C4-2B (cell line): ENCODE measurements around the gene DRC1.

ENCODE experiments used
- ZFX ChIP-seq: fragments of 450-650 bp; IDR thresholded peaks from 2 replicates; pipeline ENCODE4 v1.6.1; 2017
- TF ChIP-seq, protein P1 (sequence below): fragments of 450-650 bp; conservative IDR thresholded peaks from 2 replicates; pipeline ENCODE4 v1.5.1; 2017; ENCODE audit warnings: mild to moderate bottlenecking

DNA sequence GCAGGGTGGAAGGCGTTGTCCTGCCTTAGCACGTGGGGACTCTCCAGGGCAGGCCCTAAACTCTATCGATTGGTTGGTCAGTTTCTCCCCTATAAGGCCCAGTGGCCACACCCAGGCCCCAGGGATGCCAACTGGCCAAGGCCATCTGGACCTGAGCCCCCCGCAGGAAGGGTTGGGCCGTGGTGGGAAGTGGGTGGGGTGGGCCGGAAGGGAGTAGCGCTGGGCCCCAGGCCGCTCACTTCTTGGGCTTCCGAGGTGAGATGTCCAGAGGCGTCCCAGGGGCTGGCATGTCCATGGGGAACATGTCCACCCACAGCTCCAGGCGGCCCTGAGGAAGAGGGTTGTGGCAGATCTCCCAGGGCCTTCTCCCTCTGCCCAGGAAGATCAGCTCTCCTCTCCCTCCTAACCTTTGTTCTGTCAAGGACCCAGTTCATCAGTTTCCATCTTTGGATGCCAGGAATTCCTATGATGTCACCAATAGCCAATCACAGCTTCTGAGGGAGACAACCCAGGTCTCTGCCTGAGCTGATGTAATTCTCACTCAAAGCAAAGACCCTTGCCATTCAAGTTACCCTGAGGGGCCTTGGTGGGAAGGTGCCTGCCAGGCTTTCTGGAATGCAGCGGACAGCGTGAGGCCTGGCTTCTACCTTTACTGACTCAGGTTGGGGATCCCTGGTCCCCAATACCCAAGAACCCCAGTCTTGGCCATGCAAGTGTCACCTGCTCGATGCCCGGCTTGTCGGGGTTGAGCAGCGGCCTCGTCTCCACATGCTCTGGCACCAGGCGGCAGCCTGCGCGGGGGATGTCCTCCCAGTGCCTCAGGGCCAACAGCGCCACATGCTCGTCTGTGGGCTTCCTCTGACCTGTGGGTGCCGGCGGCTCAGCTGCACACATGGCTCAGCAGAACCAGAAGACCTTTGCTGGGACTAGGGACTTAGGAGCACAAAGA is 61.8 kb downstream of the DRC1 start:
- TF ChIP-seq, protein P1, sequence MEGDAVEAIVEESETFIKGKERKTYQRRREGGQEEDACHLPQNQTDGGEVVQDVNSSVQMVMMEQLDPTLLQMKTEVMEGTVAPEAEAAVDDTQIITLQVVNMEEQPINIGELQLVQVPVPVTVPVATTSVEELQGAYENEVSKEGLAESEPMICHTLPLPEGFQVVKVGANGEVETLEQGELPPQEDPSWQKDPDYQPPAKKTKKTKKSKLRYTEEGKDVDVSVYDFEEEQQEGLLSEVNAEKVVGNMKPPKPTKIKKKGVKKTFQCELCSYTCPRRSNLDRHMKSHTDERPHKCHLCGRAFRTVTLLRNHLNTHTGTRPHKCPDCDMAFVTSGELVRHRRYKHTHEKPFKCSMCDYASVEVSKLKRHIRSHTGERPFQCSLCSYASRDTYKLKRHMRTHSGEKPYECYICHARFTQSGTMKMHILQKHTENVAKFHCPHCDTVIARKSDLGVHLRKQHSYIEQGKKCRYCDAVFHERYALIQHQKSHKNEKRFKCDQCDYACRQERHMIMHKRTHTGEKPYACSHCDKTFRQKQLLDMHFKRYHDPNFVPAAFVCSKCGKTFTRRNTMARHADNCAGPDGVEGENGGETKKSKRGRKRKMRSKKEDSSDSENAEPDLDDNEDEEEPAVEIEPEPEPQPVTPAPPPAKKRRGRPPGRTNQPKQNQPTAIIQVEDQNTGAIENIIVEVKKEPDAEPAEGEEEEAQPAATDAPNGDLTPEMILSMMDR, result no peak
- TF ChIP-seq ZFX, result no peak
